ENCODE measurements around the gene PURB.
"Not testable (repeated sequence)": the region's sequence is repeated elsewhere in the genome, so short reads cannot be mapped to it uniquely, and the experiment has no call there.

Gene PURB

DNA sequence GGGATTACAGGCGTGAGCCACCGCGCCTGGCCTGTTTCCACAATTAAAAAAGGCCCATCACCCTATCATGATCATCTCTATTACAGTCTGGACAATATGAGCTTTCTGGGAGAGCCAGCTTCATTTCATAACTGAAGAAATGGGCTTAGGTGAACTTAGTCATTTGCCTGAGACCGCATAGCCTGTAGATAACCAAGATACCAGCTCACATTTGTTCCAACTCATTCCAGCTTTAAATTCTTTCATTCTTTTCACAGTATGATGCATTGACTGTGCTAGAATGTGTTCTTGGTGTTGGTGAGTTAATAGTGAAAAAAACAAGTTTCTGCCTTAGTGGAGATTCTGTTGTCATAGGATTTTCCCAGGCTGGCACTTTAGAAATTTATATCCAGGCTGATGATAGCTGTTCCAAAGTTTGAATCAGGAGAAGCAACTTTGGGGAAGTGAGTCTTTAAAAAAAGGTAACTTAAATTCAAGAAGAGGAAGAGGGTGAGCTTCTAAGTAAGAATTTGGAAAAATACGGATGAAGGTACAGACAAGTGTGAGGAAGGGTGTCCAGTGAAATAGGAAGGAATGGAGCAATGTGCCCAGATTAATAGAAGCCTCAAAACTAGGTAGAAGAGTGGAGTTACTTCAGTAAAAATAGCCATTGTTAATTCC lies 35.3 kb downstream of the PURB start:
- DNase-seq = no peak

DNA sequence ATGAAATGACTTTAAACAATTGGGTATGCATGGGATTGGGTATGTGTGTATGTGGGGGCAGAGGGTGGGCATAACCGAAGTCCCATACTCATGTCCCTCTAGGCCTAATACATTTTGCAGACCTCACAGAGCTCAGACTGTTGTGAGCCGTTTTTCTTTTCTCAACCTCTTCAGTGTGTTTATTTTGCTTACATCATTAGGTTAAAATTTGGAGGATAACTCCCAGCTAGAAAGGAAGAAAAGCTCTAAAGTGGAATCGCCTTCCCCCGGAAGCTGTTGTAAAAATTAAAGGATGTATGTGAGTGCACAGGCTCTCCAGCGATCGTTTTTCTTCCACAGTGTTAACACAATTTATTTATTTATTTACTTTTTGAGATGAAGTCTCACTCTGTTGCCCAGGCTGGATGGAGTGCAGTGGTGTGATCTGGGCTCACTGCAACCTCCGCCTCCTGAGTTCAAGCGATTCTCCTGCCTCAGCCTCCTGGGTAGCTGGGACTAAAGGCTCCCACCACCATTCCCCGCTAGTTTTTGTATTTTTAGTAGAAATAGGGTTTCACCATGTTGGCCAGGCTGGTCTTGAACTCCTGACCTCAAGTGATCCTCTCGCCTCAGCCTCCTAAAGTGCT lies 36.0 kb downstream of the PURB start:
- DNase-seq = no peak

DNA sequence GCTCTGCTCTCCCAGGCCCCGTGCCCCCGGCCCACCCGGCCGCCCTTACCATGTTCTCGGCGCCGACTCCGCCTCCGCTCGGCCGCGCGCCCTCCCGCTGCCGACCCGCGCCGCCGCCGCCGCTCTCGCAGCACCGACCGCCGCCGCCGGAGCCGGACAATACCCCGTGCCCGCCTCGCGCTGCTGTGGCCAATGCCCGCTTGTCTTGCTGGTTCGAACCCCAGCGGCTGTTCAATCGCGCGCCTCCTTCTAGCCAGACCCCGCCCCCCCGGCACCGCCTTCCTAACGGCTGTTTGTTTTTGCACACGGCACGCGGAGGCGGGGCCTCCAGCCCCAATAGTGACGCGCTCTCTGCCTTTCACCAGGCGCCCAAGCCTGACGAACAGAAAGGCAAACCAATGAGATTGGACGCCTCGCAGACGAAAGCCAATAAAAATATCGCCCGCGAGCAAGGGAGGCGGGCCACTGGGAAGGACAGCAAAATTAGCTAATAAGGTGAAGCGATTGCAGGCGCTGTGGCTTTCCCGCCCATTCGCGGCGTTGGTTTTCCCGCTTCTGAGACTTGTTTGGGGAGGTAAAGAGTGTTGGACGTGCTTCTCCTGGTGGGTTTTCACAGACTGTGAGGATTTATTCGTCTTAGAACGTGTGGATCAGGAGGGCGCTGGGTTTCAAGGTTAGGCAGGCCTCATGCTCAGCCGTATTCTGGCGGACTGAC lies 37.3 kb downstream of the PURB start, which contains the start of gene H2AZ2:
H2AZ2 (minus strand) TSS at position 168 of the 715 bp plus-strand sequence; CDS start at position 52, 116 bp downstream.
- peak; percentile 99 to 100 (median 99) for DNase-seq

DNA sequence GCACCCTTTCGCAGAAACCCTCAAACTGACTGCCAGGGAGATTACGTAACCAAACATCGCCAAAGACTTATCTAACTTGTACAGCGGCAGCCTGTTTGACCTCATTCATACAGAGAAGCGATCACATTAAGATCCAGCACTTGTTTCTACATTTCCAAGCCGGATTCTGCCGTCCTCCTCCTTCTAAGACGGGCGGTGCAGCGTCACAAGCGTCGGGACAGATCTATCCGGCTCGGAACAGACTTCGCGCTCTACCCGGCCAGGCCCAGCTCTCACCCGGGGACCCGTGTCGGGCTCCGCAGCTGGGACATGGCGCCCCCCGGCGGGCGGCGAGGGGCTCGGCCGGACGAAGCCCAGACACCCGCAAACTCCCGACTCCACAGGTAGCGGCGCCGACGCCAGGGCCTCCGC lies 37.8 kb downstream of the PURB start:
- DNase-seq = peak; percentile 71 to 87 (median 76)

DNA sequence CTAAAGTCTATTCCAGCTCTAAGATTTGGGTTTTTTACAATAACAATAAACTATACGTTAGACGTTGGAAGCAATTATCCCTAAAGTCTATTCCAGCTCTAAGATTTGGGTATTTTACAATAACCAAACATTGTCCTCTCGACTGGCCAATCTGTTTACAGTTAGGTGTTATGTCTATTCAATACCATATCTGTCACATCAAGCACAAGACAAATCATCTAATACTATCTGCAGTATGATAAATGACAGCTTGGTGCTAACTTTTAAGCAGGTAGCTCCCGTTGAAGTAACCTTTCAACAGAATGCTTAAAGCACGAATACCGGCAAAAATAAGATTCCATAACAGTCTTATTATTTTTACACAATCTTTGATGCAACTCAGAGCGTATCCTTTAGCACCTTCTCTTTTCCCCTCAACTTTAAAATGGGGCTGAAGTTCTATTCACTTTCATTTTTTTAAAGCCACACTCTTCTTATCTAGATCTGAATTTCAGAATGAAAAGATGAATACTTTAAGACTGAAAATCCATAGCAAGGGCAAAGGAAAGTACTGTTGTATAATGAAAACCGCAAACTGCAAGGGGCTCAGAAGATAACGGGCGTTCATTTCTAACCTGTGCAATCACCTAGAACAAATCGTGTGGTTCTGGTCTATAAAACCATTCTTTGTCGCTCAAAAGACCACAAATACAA lies 38.4 kb downstream of the PURB start:
- no peak for DNase-seq

DNA sequence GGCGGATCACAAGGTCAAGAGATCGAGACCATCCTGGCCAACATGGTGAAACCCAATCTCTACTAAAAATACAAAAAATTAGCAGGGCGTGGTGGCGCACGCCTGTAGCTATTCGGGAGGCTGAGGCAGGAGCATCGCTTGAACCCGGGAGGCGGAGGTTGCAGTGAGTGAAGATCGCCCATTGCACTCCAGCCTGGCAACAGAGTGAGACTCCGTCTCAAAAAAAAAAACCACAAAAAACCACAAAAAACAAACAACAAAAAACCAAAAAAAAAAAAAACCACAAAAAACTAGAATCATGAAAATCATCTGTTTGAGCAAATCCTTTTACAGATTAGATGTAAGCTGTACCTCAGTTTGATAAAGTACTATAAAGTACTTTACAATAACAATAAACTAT lies 38.9 kb downstream of the PURB start:
- DNase-seq = not testable (repeated sequence)

DNA sequence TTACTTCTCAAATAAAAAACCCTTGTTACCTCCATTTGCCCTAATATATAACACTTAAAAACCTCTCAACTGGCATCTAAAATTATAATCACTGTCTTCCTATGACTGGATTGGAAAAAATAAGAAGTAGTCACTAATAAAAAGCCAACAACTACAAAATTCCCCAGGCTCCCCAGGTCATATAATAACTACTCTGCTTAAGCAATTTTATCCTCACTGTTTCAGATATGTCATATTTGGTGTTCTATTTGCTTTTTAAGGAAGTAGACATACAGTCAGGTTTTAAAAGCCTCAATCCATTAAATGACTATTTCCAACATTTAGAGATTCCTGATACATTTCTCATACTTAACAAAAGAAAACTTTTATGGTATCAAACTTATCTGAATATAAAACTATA lies 39.9 kb downstream of the PURB start:
- no peak for DNase-seq

DNA sequence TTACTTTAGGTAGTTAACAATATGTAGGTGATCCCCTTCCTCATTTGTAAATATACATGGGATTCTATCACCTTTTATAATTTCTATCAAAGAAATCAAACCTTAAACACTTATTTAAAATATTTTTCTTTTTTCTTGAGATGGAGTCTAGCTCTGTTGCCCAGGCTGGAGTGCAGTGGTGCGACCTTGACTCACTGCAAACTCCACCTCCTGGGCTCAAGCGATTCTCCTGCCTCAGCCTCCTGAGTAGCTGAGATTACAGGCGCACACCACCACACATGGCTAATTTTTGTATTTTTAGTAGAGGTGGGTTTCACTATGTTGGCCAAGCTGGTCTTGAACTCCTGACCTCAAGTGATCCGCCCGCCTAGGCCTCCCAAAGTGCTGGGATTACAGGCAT lies 41.9 kb downstream of the PURB start:
- DNase-seq = not testable (repeated sequence)

DNA sequence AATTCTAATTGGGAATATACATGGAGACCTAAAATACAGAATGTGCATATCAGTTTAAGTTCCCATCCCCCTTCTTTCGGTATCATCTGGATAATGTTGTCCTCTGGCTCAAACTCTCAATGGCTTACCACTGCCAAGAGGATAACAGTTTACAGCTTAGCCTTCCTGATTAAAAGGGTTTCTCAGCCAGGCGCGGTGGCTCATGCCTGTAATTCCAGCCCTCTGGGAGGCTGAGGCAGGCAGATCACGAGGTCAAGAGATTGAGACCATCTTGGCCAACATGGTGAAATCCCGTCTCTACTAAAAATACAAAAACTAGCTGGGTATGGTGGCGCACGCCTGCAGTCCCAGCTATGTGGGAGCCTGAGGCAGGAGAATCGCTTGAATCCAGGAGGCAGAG lies 42.7 kb downstream of the PURB start:
- DNase-seq = not testable (repeated sequence)

DNA sequence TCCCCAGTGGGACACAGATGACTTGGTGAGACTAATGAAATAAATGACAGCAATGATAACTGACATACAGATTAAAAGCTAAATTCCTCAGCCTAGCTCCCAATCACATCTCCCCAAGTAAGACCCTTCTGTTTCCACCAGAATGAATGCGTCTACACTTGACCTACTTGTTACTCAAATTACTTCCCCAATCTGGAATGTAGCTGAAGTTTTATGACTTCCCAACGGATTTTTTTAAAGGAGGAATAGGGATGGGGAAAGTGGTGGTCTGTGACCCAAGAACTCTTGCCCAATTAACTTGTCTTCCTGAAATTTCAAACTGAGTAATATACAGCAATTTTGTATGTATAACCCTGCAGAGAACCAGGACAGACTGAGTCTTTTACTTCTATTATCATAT lies 46.6 kb downstream of the PURB start:
- DNase-seq = no peak

DNA sequence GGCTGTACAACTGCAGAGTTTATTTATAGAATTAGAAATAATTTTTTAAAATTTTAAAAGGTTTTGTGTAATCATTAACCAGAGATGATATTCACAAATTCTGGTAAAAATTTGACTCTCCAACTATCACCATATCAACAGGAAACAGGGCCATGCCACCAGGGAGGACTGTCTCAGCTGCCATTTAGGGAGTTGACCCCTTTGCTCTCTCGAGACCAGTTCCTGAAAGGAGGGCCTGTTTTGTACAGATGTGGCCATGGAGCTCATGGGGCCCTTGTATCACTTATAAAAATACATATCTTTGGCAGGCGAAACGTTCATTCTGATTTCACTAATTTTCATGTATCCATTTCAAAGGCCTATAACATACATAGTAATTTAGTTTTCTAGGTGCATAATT lies 57.8 kb downstream of the PURB start:
- DNase-seq = no peak

Data from activated CD4-positive, CD25-positive, alpha-beta regulatory T cell (primary cell).